ENCODE data around the gene DYDC2.

- no peak for TF ChIP-seq CTCF (conservative IDR thresholded peaks at IDR 0.05)
- TF ChIP-seq EZH2 (IDR thresholded peaks at IDR 0.05; ENCODE audit: low read depth): no peak
Measured at GRCh38 chr10:80333983-80334382, 22.6 kb upstream of the DYDC2 start.

All from PC-9 (cell line).